HG02610 (cell line): ENCODE results near the gene SMYD3.

ENCODE experiments used
- ATAC-seq: cut with Tn5 transposase; IDR thresholded peaks from one replicate; pipeline ENCODE4 v1.9.1; 2021; ENCODE audit warnings: mild to moderate bottlenecking, moderate library complexity; ENCODE audit not compliant: unreplicated experiment

The SMYD3 gene

DNA sequence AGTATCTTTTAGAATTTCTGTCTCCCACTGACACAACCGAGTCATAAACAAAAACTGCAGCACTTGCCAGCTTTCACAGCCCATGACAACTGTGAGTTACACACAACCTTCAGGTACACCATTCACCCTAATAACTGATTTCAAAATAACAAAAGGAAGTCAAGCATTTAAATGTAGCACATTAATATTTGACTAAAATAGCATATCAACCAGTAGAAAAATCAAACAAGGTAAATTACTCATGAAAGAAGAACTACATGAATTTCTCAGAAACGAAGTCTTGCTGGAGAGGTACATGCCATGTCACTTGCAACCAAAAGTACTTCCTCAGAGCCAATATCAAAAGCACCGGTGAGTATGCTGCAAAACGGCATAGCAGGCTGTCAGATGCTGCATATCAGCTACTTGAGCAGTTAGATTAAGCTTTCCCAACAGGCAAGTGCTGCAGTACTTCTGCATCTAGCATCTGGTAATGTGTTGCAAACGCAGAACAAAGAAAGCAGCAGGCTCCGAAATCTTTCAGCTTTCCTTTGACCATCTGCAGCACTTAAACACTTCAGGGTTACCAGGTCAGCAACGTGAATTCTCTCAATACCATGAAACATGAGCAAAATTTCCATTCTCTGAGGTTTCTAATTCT is 223.2 kb downstream of the SMYD3 start:
- ATAC-seq, result no peak

DNA sequence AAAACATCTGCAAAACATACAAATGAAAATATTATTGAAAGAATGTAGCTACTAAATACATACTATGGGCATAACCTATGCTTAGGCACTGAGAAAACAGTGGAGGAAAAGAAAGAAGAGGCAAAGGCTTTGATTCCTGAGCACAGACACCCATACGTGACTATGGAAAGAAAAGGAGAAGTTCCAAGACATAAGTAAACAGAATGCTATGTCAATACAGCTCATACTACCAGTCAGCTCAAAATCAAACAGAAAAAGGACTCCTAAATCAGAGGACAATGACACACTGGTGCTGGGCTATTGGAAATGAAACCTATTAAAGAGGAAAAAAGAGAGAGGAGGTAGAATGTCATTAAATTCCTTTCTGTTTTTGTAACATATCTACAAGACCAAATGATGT is 225.4 kb downstream of the SMYD3 start:
- no peak for ATAC-seq

DNA sequence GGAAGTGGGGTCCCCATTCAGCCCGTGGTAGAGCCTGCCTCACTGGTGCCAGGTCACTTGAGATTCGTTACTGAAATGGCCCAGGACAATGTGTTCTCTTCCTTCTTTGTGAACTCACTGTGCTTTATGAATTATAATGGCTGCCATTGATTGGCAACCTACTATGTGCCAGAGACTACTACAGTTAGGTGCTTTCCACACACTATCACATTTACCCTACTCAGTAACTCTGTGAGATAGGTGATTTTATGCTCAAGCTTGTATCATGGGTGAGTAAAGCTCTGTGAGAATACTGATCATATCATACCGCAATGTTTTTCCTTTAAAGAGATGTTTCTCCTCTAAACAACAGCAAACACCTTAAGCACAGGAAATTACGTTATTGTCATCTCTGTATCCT is 225.9 kb downstream of the SMYD3 start:
- no peak for ATAC-seq

DNA sequence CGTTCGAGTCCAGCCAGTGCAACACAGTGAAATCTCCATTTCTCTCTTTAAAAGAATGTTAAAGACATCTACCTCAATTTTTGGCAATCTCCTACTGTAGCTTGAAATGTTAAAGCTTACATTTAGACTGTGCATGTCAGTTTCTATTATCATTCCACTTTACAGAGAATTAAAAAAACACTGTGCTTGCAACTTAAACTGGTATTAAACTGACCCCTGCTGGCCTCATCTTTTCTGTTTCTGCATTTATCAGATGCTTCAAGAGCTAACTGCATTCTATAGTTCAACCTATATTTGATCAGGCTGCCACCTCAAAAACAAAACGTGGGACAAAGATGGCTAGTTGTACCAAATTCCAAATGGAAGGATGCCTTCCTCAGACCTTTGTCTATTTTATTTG is 226.5 kb downstream of the SMYD3 start:
- ATAC-seq, result no peak

DNA sequence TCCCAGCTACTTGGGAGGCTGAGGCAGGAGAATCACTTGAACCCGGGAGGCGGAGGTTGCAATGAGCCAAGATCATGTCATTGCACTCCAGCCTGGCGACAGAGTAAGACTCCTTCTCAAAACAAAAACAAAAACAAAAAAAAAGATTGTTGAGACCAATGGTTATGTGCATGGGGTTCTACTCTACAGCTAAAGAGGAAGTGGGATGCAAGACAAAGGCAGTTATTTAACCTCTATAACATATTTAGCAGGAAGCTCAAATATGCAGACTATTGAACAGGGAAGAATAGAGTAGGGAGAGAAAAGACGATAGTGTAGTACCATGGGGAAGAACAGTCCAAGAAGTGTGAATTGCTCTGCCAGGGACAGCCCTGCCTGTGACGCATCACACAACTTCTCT is 227.7 kb downstream of the SMYD3 start:
- ATAC-seq, result no peak

DNA sequence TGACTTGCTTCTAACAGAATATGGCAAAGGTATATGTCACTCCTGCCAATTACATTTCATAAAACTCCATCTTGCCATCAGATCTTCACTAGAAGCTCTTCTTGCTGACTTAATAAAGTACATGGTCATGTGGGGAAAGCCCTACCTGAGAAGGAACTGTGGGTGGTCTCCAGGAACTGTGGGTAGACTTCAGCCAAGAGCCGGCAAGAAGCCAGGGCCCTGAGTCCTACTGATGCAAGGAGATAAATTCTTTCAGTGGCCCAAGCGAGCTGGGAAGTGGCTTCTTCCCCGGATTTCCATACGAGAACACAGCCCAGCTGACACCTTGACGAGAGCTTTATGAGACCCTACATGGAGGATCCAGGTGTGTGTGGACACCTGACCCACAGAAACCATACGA is 228.7 kb downstream of the SMYD3 start:
- no peak for ATAC-seq

DNA sequence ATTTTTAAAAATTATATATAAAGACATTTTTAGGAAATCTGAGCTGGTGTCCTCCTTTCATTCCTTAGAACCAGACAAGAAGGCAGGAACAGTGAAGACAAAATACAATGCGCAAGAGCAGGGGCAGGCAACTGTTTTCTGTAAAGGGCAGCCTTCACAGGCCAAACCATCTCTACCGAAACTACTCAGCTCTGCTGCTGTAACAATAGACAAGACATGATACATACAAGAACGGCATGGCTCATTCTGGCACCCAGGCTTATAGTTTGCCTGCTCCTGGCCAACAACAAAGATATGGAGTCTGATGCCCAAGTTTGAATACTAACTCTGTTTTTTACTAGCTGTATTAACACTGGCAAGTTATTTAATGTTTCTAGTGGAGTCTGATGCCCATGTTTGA is 232.0 kb downstream of the SMYD3 start:
- ATAC-seq, result no peak

DNA sequence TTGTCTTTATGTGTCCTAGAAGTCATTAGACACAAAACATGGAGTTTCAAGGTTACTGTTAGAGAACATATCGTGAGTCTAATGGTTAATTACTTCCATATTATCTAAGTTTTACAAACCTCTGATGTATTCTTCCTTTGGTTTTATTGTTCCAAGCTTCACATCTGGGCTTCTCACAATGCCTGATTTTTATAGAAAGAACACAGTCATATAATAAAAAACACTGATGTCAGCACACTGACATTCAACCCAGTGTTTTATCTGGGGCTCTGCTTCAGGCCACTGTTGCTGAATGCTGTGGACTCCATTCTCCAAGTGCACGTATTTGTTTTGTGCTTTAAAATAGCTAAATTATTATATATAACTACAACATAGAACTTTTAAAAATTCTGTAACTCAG is 232.9 kb downstream of the SMYD3 start:
- no peak for ATAC-seq

DNA sequence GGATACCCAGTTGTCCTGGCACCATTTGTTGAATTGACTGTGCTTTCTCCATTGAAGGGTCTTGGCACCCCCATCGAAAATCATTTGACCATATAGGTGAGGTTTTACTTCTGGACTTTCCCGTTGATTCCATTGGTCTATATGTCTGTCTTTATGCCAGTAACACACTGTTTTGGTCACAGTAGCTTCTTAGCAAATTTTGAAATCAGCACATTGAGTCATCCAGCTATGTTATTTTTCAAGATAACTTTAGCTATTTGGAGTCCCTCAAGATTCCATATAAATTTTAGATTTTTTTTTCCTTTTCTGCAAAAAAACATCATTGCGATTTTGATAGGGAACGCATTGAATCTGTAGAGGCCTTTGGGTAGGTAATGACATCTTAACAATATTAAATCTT is 235.6 kb downstream of the SMYD3 start:
- no peak for ATAC-seq

DNA sequence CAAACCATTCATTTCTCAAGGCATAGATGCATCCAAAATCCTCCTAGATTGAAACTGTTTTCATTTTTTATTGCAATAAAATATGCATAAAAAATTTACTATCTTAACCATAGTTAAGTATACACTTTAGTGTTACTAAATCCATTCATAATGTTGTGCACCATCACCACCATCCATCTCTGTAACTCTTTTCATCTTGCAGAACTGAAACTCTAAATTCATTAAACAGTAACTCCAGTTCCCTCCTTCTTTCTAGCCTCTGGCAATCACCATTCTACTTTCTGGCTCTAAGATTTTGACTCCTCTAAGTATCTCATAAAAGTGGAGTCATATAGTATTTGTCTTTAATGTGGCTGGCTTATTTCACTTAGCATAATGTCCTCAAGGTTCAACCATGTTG is 236.8 kb downstream of the SMYD3 start:
- no peak for ATAC-seq

DNA sequence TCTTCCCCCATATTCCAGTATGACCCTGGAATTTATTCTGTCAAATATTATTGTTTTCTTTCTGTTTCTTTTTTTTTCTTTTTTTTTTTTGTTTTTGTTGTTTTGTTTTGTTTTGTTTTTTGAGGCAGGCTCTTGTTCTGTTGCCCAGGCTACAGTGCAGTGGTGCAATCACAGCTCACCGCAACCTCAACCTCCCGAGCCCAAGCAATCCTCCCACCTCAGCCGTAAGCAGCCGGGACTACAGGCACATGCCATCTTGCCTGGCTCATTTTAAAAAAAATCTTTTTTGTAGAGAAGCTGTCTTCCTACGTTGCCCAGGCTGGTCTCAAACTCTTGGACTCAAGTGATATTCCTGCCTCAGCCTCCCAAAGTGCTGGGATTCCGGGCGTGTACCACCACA is 237.6 kb downstream of the SMYD3 start:
- no peak for ATAC-seq

DNA sequence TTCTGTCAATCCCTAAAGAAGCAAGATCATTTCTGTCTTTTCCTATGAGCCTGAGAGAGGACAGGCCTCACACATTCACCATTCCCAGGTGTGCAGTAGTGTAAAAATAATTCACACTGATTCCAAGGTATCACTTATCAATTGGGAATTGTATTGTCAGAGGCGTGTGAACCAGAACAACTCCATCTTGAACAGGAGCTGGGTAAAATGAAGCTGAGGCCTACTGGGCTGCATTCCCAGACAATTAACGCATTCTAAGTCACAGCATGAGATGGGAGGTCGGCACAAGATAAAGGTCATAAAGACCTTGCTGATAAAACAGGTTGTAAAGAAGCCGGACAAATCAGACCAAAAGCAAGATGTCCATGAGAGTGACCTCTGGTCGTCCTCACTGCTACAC is 239.2 kb downstream of the SMYD3 start:
- ATAC-seq, result no peak

DNA sequence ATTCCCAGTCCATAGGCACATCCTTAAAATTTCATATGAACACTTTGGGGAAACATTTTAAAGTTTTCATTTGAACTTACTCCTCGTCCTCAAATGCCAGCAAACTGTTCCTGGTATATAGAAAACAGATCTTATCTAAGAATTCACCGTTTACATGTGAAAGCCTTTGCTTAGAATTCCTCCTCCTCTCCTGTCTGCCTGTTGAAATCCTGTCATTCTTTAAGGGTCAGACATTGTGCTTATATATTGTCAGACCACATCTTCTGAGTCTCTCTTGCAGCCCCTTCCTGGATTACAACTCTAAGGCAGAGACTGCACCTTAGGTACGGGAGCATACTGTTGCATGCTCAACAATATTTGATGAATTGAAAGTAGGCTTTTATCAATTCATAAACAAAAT is 239.7 kb downstream of the SMYD3 start:
- ATAC-seq, result no peak

DNA sequence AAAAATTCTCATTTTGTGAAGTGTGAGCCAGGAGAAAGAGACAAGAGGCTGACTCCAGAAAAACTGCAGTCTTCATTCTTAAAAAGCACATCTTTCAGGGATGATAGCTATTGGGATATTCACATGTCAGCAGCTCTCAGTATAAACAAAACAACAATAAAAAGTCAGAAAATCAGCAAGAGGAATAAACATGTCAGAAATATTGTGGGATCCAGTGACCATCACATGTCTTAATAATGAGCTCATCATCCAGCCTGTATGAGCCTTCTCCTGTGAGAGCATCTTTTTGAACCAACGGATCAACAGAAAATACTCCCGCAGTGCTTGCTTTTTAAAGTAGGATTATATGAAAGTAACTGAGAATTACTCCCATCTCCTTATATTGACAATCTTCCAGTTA is 241.6 kb downstream of the SMYD3 start:
- no peak for ATAC-seq

DNA sequence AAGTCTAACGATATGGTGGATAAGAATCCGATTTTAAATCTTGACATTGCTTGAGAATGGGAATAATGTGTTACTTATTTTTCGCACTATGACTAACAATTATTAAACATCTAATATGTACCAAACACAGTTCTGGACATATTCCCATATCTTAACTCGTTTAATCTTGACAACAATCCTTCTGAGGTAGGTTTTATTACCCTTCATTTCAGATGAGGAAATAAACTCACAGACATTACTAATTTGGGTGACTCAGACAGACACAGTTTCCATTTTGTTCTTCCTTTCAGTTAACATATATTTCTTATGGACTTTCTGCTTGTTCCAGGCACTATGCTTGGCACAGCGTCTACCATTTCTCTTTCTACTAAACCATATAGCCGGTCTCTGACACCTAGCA is 244.8 kb downstream of the SMYD3 start:
- ATAC-seq, result no peak

DNA sequence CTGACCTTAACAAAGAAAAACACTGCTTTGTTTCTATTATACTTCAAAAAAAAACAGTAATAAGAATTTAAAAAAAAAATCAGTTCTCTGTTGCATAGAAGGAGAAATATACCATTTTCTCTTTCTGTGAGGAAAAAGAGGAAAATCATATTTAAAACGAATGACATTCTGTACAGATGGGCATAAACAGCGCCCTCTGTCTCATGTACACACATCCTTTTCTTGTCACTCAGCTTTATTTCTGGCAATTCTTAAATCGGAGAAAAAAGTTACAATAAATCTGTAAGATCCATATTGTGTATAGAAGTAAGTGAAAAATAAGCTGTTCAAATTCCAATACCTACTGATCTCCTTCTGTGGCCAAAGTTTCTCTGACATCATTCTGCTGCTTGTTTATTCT is 245.4 kb downstream of the SMYD3 start:
- ATAC-seq, result no peak

DNA sequence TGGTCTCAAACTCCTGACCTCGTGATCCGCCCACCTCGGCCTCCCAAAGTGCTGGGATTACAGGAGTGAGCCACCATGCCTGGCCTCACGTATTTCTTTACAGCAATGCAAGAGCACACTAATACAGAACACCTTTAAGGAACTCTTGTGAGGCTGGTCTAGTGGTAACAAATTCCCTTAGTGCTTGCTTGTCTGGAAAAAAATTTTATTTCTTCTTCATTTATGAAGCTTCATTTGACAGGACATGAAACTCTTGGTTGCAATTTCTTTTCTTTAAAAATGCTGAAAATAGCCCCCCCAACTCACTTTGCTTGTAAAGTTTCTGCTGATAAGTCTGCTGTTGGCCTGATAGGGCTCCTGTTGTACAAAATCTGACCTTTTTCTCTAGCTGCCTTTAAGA is 248.8 kb downstream of the SMYD3 start:
- ATAC-seq, result no peak

DNA sequence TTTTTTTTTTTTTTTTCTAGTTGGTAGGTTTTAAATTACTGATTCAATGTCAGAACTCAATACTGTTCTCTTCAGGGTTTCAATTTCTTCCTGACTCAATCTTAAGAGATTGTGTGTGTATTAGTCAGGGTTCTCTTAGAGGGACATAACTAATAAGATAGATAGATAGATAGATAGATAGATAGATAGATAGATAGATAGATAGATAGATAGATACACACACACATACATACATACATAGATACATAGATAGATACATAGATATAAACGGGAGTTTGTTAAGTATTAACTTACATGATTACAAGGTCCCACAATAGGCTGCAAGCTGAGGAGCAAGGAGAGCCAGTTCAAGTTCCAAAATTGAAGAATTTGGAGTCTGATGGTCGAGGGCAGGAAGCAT is 251.3 kb downstream of the SMYD3 start:
- no peak for ATAC-seq

DNA sequence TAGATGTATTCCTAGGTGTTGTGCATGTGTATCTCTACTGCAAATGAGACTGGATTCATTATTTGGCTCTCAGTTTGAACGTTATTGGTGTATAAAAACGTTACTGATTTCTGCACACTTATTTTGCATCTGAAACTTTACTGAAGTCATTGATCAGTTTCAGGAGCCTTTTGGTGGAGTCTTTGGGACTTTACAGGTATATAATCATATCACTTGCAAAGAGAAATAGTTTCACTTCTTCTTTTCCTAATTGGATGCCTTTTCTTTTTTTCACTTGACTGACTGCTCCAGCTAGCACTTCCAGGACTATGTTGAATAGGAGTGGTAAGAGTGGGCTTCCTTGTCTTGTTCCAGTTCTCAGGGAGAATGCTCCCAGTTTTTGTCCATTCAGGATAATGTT is 252.2 kb downstream of the SMYD3 start:
- no peak for ATAC-seq

DNA sequence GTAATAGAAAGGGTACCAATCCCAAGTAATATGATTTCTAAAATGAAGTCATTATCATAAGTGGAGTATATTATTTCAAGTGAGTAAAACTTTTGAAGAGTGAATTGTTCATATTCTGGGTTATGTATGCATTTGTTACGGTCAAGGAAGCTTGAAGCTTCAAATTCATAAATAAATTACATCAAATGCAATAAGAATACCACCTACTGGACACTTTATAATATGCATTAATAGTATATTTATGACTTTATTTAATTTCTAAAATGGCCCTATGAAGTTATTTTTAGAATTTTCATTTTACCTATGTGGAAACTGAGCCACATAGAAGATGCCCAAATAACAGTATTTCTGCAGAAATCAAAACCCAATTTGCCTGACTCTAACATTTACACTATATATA is 260.6 kb downstream of the SMYD3 start:
- no peak for ATAC-seq

DNA sequence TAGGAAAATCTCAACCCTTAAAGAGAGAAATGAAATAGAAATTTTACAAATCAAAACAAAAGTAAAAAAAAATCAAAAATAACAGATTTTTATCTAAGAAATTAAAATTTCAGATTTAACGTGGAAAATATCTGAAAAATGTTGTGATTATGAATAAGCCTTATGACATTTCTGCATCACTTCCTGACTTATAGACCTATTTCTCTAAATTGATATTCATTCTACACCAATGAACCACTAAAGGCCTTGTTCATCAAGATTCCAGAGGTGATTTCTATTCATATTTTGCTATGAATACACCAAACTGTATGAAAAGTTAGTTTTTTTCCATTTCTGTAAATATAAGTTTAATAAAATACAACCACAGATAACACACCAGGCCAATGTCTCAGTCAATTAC is 261.5 kb downstream of the SMYD3 start:
- no peak for ATAC-seq

DNA sequence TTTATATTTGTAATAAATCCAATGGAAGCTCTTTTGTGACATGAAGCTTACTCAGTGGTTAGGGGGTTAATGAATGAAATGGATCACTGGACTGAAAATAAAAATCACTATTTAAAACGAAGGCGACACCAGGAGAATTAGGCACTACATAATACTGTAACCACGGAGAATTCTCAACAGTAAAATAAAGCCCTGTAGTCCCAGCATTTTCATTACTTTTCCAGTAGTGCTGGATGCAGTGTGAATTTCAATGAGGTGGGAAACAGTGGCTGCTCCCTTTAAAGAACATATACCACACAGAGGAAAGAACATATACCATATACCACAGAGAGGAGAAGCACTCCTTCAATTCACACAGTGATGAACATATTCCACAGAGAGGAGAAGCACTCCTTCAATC is 275.0 kb downstream of the SMYD3 start:
- ATAC-seq, result no peak

DNA sequence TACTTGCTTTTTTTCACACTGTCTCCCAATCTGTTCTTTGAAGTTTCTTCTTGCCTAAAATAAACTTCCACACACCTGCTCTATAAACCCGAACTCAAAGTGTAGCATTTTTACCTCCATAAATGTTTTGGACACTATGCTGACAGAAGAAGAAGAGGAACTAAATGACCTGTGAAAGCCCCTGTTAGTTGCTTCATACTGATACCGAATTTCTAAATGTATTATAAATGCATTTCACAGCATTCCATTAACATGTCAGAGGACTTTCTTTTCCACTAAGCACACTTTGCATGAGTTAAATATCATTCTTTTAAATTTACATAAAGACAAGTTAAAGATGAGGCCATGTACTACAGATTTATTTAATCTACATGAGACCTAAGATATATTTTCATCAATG is 281.0 kb downstream of the SMYD3 start:
- ATAC-seq, result no peak
